Esophagus squamous epithelium (tissue), 5 donors: Measurements from ENCODE around the gene KRIT1. TPM values are rescaled to one million over a fixed set of nuclear protein-coding genes. Genes with fewer than 3 reads are reported as not detected.
"Not testable (repeated sequence)": the region's sequence is repeated elsewhere in the genome, so short reads cannot be mapped to it uniquely, and the experiment has no call there.

Experiments used
- DNase-seq: peaks from one replicate; lab custom pipeline; 2025; lab: John Stamatoyannopoulos, UW
- H3K27ac ChIP-seq, 4 donors: fragments of 200-600 bp; sonication (generic); one replicate each; pipeline ENCODE4 v1.5.1; 2016 to 2019; ENCODE audit warnings: mild to moderate bottlenecking in 1 of 4
- H3K27me3 ChIP-seq, 4 donors: fragments of 200-600 bp; sonication (generic); 1 replicate in 3 of 4; 2 replicates in 1 of 4; pipeline versions ENCODE4 v1.5.1 to v1.6.0; 2017 to 2021; ENCODE audit warnings: antibody characterized with exemption in 1 of 4
- H3K36me3 ChIP-seq, 3 donors: fragments of 200-600 bp; sonication (generic); one replicate each; pipeline ENCODE4 v1.5.1; 2016 to 2019
- H3K4me1 ChIP-seq, 3 donors: fragments of 200-600 bp; sonication (generic); one replicate each; pipeline ENCODE4 v1.5.1; 2017 to 2019
- H3K4me3 ChIP-seq, 4 donors: fragments of 200-600 bp; sonication (generic); 1 replicate in 3 of 4; 2 replicates in 1 of 4; pipeline ENCODE4 v1.5.1; 2016 to 2019; ENCODE audit warnings: mild to moderate bottlenecking in 2 of 4, moderate library complexity in 1 of 4
- H3K9me3 ChIP-seq, 3 donors: fragments of 200-600 bp; sonication (generic); one replicate each; pipeline ENCODE4 v1.5.1; 2016 to 2019
- CTCF ChIP-seq, 6 experiments: fragments of 450-650 bp in 4 of 6; fragments of 200-600 bp in 2 of 6; sonication (generic) in 2 of 6; IDR thresholded peaks; one replicate each; pipeline ENCODE4 v1.5.1; 2016 to 2019; ENCODE audit warnings: antibody characterized with exemption in 6 of 6, mild to moderate bottlenecking in 4 of 6, moderate library complexity in 4 of 6
- POLR2A ChIP-seq, 4 donors: fragments of 450-650 bp; IDR thresholded peaks; one replicate each; pipeline ENCODE4 v1.6.1; 2017; ENCODE audit warnings: antibody characterized with exemption in 4 of 4, mild to moderate bottlenecking in 4 of 4, moderate library complexity in 3 of 4
- WGBS, 2 donors: methylation state at CpG; one replicate each; pipeline ENCODE4 v1.1.5; 2018; 5-methylcytosine and 5-hydroxymethylcytosine counted together
- intact Hi-C: fragments of 100-400 bp; cut with DNase I; formaldehyde crosslinking; loops from one replicate; pipeline ENCODE4 v1.15.0; 2022
- total RNA-seq, 4 donors: library from RNA; depleted of rRNA; stranded (reverse); fragments of >200 nt; gene quantifications; one replicate each; pipeline ENCODE4 v1.1.0, GENCODE V29; 2016
- donor health status: DM: yes; HTN: yes; CAD: no.

The KRIT1 gene
- total RNA-seq, 4 donors from 2014 or later, result 33.9 to 81.5 (median 56.8) TPM

GRCh38 chr7:92206672-92207071 lies 39.0 kb downstream of the KRIT1 start:
- TF ChIP-seq POLR2A (IDR thresholded peaks at IDR 0.05) (no peak), CTCF (IDR thresholded peaks at IDR 0.05) (no peak)
- Histone ChIP-seq H3K9me3 (peaks cover 0 to 5% (median 3%) of the 10 kb centered on the region in 3 donors), H3K4me3 (no peak overlapping the region), H3K27ac (no peak overlapping the region), H3K36me3 (peaks cover 5 to 98% (median 5%) of the 10 kb centered on the region in 3 donors), H3K27me3 (no peaks in the 10 kb centered on the region), H3K4me1 (no peaks in the 10 kb centered on the region)
- 63 to 100% methylated on average over 1 of the region's 1 CpG for WGBS, 2 donors
- intact Hi-C loops, result no loop called here
- DNase-seq, result no peak

- H3K9me3 ChIP-seq, result peaks cover 0 to 5% (median 3%) of the 10 kb centered on the region in 3 donors
- no peak for TF ChIP-seq POLR2A (IDR thresholded peaks at IDR 0.05)
- 100% methylated on average over 1 to 2 of the region's 3 CpGs for WGBS, 2 donors
- intact Hi-C loops, result no loop called here
- no peak for DNase-seq
- no peak overlapping the region for H3K27ac ChIP-seq
- H3K36me3 ChIP-seq, result peaks cover 5 to 98% (median 5%) of the 10 kb centered on the region in 3 donors
- no peak overlapping the region for H3K4me3 ChIP-seq
- H3K27me3 ChIP-seq, result no peaks in the 10 kb centered on the region
- no peaks in the 10 kb centered on the region for H3K4me1 ChIP-seq
These were observed 39.7 kb downstream of the KRIT1 start for GRCh38 chr7:92205987-92206386.

- WGBS, 2 donors, result 81 to 100% methylated on average over 1 of the region's 1 CpG
- DNase-seq, result no peak
- Histone ChIP-seq H3K4me3 (no peak overlapping the region), H3K4me1 (no peaks in the 10 kb centered on the region), H3K36me3 (peaks cover 0 to 99% (median 3%) of the 10 kb centered on the region in 3 donors), H3K9me3 (no peaks in the 10 kb centered on the region), H3K27ac (no peak overlapping the region), H3K27me3 (no peaks in the 10 kb centered on the region)
- intact Hi-C loops, result no loop called here
- TF ChIP-seq CTCF (IDR thresholded peaks at IDR 0.05) (no peak), POLR2A (IDR thresholded peaks at IDR 0.05) (no peak)
These were observed 44.9 kb downstream of the KRIT1 start for GRCh38 chr7:92200791-92201190.

GRCh38 chr7:92192326-92192725 lies 53.4 kb downstream of the KRIT1 start:
- H3K4me3 ChIP-seq, result no peak overlapping the region
- H3K9me3 ChIP-seq, result peaks cover 0 to 38% (median 20%) of the 10 kb centered on the region in 3 donors
- no peaks in the 10 kb centered on the region for H3K27me3 ChIP-seq
- H3K36me3 ChIP-seq, result peaks cover 0 to 29% (median 0%) of the 10 kb centered on the region in 3 donors
- 93 to 97% methylated on average over 3 of the region's 3 CpGs for WGBS, 2 donors
- no peaks in the 10 kb centered on the region for H3K4me1 ChIP-seq
- no peak for DNase-seq
- TF ChIP-seq POLR2A (IDR thresholded peaks at IDR 0.05), result no peak
- TF ChIP-seq CTCF (IDR thresholded peaks at IDR 0.05), result no peak
- H3K27ac ChIP-seq, result no peak overlapping the region
- intact Hi-C loops, result no loop called here

- H3K36me3 ChIP-seq, H3K27ac ChIP-seq, DNase-seq, intact Hi-C loops, H3K4me3 ChIP-seq, H3K27me3 ChIP-seq, H3K4me1 ChIP-seq: not testable (repeated sequence)
- H3K9me3 ChIP-seq, result peaks cover 0 to 39% (median 21%) of the 10 kb centered on the region in 3 donors
- WGBS, 2 donors, result 89 to 95% methylated on average over 6 to 13 of the region's 15 CpGs
These were observed 56.5 kb downstream of the KRIT1 start for GRCh38 chr7:92189246-92189645.

GRCh38 chr7:92184294-92184693 lies 61.4 kb downstream of the KRIT1 start:
- H3K36me3 ChIP-seq, H3K4me1 ChIP-seq, H3K27me3 ChIP-seq, H3K4me3 ChIP-seq, H3K27ac ChIP-seq, intact Hi-C loops, DNase-seq: not testable (repeated sequence)
- WGBS, 2 donors, result 82 to 91% methylated on average over 1 of the region's 1 CpG
- peaks cover 0 to 17% (median 8%) of the 10 kb centered on the region in 3 donors for H3K9me3 ChIP-seq
